Measurements from ENCODE around the gene PLBD1. TPM values are rescaled to one million over a fixed set of nuclear protein-coding genes. Genes with fewer than 3 reads are reported as not detected.
A peak's percentile ranks its signal among the peaks of the same experiment; 100 is the strongest.

The PLBD1 gene
- total RNA-seq, 1 experiment from 2014 or later = 75.3 TPM

DNA sequence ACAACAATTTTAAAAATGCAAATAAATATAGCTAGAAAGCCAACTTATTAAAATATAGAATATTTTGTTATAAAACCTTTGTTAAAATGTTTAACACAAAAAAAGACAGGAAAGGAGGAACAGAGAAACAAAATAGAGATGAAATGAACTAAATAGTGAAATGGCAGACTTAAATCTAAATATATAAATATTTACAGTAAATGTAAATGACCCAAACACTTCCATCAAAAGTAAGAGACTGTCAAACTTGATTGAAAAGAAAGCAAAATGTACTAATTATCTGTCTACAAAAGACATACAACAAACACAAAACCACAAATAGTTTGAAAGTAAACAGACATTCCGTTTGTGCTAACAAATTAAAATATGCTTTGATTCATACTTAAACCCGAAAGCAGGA lies 41.7 kb downstream of the PLBD1 start:
- BruUV-seq (replicated peaks) = no TSS peak
- Mint-ChIP-seq H3K4me1 (ENCODE audit: low read depth, unreplicated experiment) (no peaks in the 10 kb centered on the region), H3K27me3 (ENCODE audit: unreplicated experiment) (no peaks in the 10 kb centered on the region), H3K36me3 (ENCODE audit: insufficient read depth, unreplicated experiment) (peaks cover 17% of the 10 kb centered on the region), H3K9me3 (ENCODE audit: low read depth, unreplicated experiment) (peaks cover 14% of the 10 kb centered on the region), H3K4me3 (ENCODE audit: low read depth, unreplicated experiment) (no peak overlapping the region), H3K27ac (ENCODE audit: unreplicated experiment) (no peak overlapping the region)
- CTCF ChIA-PET = no interaction called here
- TF ChIP-seq, protein P1, sequence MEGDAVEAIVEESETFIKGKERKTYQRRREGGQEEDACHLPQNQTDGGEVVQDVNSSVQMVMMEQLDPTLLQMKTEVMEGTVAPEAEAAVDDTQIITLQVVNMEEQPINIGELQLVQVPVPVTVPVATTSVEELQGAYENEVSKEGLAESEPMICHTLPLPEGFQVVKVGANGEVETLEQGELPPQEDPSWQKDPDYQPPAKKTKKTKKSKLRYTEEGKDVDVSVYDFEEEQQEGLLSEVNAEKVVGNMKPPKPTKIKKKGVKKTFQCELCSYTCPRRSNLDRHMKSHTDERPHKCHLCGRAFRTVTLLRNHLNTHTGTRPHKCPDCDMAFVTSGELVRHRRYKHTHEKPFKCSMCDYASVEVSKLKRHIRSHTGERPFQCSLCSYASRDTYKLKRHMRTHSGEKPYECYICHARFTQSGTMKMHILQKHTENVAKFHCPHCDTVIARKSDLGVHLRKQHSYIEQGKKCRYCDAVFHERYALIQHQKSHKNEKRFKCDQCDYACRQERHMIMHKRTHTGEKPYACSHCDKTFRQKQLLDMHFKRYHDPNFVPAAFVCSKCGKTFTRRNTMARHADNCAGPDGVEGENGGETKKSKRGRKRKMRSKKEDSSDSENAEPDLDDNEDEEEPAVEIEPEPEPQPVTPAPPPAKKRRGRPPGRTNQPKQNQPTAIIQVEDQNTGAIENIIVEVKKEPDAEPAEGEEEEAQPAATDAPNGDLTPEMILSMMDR (IDR thresholded peaks at IDR 0.05; ENCODE audit: unreplicated experiment) = no peak
- intact Hi-C loops (cut with micrococcal nuclease; ENCODE audit: unreplicated experiment) = no loop called here
- no peak for DNase-seq

DNA sequence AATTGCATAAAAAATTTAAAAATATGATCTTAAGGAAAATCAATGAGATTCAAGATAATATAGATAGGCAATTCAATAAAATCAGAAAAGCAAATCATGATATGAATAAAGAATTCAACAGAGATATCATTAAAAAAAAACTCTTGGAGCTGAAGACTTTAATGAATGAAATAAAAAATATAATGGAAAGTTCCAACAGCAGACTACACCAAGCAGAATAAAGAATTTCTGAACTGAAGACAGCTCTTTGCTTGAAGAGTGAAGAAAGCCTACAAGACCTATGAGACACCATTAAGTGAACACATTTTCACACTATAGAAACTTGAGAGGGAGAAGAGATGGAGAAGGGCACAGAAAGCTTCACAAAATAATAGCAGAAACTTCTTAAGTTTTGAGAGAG lies 45.9 kb downstream of the PLBD1 start:
- no peak for DNase-seq
- CTCF ChIA-PET = interaction anchor here (0.6 kb wide), 1 partner anchor 270 kb away, joined by 3 read pairs; no protein-coding TSS in a partner anchor
- H3K27me3 Mint-ChIP-seq (ENCODE audit: unreplicated experiment) = no peaks in the 10 kb centered on the region
- peaks cover 14% of the 10 kb centered on the region for H3K9me3 Mint-ChIP-seq (ENCODE audit: low read depth, unreplicated experiment)
- H3K4me3 Mint-ChIP-seq (ENCODE audit: low read depth, unreplicated experiment) = no peak overlapping the region
- H3K27ac Mint-ChIP-seq (ENCODE audit: unreplicated experiment) = no peak overlapping the region
- BruUV-seq (replicated peaks) = no TSS peak
- no peaks in the 10 kb centered on the region for H3K4me1 Mint-ChIP-seq (ENCODE audit: low read depth, unreplicated experiment)
- intact Hi-C loops (cut with micrococcal nuclease; ENCODE audit: unreplicated experiment) = no loop called here
- H3K36me3 Mint-ChIP-seq (ENCODE audit: insufficient read depth, unreplicated experiment) = peaks cover 23% of the 10 kb centered on the region
- TF ChIP-seq, protein P1 (IDR thresholded peaks at IDR 0.05; ENCODE audit: unreplicated experiment) = no peak

DNA sequence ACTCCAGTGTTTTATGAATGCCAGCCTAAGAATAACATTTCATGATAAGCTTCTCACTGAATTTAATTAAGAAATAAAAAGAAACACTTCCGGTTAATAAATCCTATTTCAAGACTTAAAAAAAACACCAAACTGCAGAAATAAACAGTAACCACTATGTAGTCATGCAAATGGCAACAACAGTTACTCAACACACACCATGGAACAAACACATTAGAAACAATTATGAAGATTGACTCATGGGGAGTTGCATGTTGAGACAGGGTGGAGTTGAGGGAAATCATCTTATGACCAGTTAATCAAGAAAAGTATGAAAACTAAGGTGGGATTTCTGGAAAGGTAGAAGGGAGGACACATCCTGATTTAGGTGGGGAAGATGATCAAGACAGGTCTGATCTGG lies 52.7 kb downstream of the PLBD1 start:
- peaks cover 24% of the 10 kb centered on the region for H3K4me1 Mint-ChIP-seq (ENCODE audit: low read depth, unreplicated experiment)
- H3K27ac Mint-ChIP-seq (ENCODE audit: unreplicated experiment) = no peak overlapping the region
- no peak for DNase-seq
- no peaks in the 10 kb centered on the region for H3K9me3 Mint-ChIP-seq (ENCODE audit: low read depth, unreplicated experiment)
- no peak overlapping the region for H3K4me3 Mint-ChIP-seq (ENCODE audit: low read depth, unreplicated experiment)
- CTCF ChIA-PET = interaction anchor here (0.7 to 1.9 kb wide), 5 partner anchors 46 to 457 kb away, joined by 3 to 12 read pairs (median 8); no protein-coding TSS in a partner anchor
- H3K27me3 Mint-ChIP-seq (ENCODE audit: unreplicated experiment) = no peaks in the 10 kb centered on the region
- H3K36me3 Mint-ChIP-seq (ENCODE audit: insufficient read depth, unreplicated experiment) = peaks cover 22% of the 10 kb centered on the region
- intact Hi-C loops (cut with micrococcal nuclease; ENCODE audit: unreplicated experiment) = loop anchor here (1.0 to 2.0 kb wide), 4 partner anchors 40 to 276 kb away; no protein-coding TSS in a partner anchor
- TF ChIP-seq, protein P1 (IDR thresholded peaks at IDR 0.05; ENCODE audit: unreplicated experiment) = no peak
- no TSS peak for BruUV-seq (replicated peaks)

DNA sequence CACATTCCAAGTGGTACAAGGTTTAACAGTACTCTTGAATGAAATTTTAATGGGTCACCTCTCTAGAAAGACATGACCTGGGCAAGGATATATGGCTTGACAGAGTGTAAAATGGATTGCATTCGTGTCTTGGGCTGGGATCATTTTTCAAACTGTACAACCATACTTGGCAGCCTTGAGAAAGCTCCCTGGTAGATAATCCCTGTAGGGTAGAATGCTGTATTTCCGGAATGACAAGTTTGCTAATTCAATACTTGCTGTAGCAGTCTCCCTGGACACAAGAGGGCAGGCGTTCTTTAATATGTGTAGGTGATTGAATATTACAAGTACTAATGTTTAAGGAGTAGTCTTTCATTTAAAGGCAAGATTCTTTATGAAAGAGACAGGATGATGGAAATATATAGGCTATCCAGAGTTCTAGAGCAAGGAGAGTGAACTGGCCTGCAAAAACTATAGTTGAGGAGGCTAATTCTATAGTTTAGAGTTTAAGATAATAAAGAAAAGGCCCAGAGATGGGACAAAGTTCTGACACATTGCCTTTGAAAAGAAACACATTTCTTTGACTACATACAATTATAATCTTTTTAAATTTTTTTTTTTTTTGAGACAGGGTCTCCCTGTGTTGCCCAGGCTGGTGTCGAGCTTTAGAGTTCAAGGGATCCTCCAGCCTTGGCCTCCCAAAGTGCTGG lies 53.4 kb downstream of the PLBD1 start:
- Mint-ChIP-seq H3K27ac (ENCODE audit: unreplicated experiment) (peak overlapping the region; percentile 63), H3K4me1 (ENCODE audit: low read depth, unreplicated experiment) (peaks cover 24% of the 10 kb centered on the region), H3K9me3 (ENCODE audit: low read depth, unreplicated experiment) (no peaks in the 10 kb centered on the region), H3K4me3 (ENCODE audit: low read depth, unreplicated experiment) (no peak overlapping the region), H3K27me3 (ENCODE audit: unreplicated experiment) (no peaks in the 10 kb centered on the region), H3K36me3 (ENCODE audit: insufficient read depth, unreplicated experiment) (peaks cover 19% of the 10 kb centered on the region)
- DNase-seq = peak; percentile 72
- intact Hi-C loops (cut with micrococcal nuclease; ENCODE audit: unreplicated experiment) = loop anchor here (1.0 to 2.0 kb wide), 4 partner anchors 41 to 275 kb away; no protein-coding TSS in a partner anchor
- CTCF ChIA-PET = interaction anchor here (0.6 to 1.9 kb wide), 12 partner anchors 14 to 308 kb away, joined by 3 to 14 read pairs (median 6); partner anchors contain the start of gene PLBD1
- TF ChIP-seq, protein P1 (IDR thresholded peaks at IDR 0.05; ENCODE audit: unreplicated experiment) = peak; percentile 64
- no TSS peak for BruUV-seq (replicated peaks)
